ENCODE results near the gene SLC24A5. TPM values are rescaled to one million over a fixed set of nuclear protein-coding genes. Genes with fewer than 3 reads are reported as not detected.

Gene SLC24A5
- total and polyA plus RNA-seq, 4 experiments from 2014 or later, result not detected

DNA sequence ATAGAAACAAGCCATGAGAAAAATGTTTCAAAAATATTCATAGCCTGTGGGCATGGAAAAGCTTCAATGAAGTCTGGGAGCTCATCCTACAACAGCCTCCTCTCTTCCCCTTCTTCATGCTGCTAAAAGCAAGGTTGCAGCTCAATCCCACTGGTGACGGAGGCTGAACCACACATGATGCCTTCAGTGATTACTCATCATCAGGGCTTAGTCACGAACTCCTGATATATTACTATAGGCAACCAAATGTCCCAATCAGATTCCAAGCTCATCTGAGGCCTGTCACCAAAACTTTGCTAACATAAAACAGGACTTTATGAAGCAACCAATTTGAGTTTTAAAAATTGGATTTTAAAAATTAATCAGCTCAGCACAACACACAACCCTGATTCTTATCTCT, 24.0 kb upstream of the SLC24A5 start:
- no peak for DNase-seq
- CTCF ChIA-PET (ENCODE audit: partially characterized antibody), result no interaction called here
- intact Hi-C loops (cut with micrococcal nuclease), result no loop called here
- Histone ChIP-seq H3K4me1 (ENCODE audit: insufficient read depth, low read length) (no peaks in the 10 kb centered on the region), H3K36me3 (ENCODE audit: insufficient read depth, low read length) (no peaks in the 10 kb centered on the region), H3K4me3 (ENCODE audit: low read length in 2 of 2) (no peak overlapping the region), H3K27me3 (ENCODE audit: insufficient read depth, low read length) (no peaks in the 10 kb centered on the region), H3K9me3 (ENCODE audit: control insufficient read depth in 1 of 2, low read length in 2 of 2) (no peaks in the 10 kb centered on the region), H3K27ac (ENCODE audit: low read depth, low read length) (no peak overlapping the region)
- POLR2A ChIA-PET (ENCODE audit: partially characterized antibody), result no interaction called here
- peaks cover 4 to 6% of the 10 kb centered on the region in 2 donors for H3K27me3 Mint-ChIP-seq
- no peak overlapping the region for H3K27ac Mint-ChIP-seq
- H3K9me3 Mint-ChIP-seq, result peaks cover 0 to 5% (median 0%) of the 10 kb centered on the region in 8 donors
- no peak overlapping the region for H3K4me3 Mint-ChIP-seq
- H3K36me3 Mint-ChIP-seq, result no peaks in the 10 kb centered on the region
- H3K4me1 Mint-ChIP-seq, result no peaks in the 10 kb centered on the region

DNA sequence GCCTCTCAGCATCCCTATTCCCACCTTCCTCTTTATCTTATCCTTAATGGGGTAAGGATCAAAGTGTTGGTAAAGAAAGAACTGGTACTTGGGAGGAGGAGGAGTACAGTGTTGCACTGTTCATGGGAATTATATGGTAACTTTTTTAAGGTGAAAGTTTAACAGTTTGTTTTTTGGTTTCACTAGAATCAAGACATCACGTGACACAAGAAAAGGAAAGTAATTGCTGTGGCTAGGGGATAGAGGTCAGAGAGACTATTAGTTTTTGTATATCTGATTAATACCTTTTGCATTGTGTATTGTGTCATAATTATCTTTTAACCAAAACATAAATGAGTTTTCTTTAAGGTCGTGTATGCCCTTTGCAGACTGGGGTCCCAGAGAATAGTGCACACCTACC, 23.5 kb upstream of the SLC24A5 start:
- no peak for DNase-seq
- no peaks in the 10 kb centered on the region for H3K27me3 ChIP-seq (ENCODE audit: insufficient read depth, low read length)
- H3K36me3 ChIP-seq (ENCODE audit: insufficient read depth, low read length), result no peaks in the 10 kb centered on the region
- no peak overlapping the region for H3K4me3 ChIP-seq (ENCODE audit: low read length in 2 of 2)
- no peaks in the 10 kb centered on the region for H3K9me3 ChIP-seq (ENCODE audit: control insufficient read depth in 1 of 2, low read length in 2 of 2)
- Mint-ChIP-seq H3K27me3 (peaks cover 4 to 6% of the 10 kb centered on the region in 2 donors), H3K4me1 (no peaks in the 10 kb centered on the region), H3K36me3 (no peaks in the 10 kb centered on the region), H3K27ac (no peak overlapping the region), H3K4me3 (no peak overlapping the region), H3K9me3 (peaks cover 0 to 5% (median 0%) of the 10 kb centered on the region in 8 donors)
- ChIA-PET POLR2A (ENCODE audit: partially characterized antibody) (no interaction called here), CTCF (ENCODE audit: partially characterized antibody) (no interaction called here)
- no peaks in the 10 kb centered on the region for H3K4me1 ChIP-seq (ENCODE audit: insufficient read depth, low read length)
- intact Hi-C loops (cut with micrococcal nuclease), result no loop called here
- no peak overlapping the region for H3K27ac ChIP-seq (ENCODE audit: low read depth, low read length)

DNA sequence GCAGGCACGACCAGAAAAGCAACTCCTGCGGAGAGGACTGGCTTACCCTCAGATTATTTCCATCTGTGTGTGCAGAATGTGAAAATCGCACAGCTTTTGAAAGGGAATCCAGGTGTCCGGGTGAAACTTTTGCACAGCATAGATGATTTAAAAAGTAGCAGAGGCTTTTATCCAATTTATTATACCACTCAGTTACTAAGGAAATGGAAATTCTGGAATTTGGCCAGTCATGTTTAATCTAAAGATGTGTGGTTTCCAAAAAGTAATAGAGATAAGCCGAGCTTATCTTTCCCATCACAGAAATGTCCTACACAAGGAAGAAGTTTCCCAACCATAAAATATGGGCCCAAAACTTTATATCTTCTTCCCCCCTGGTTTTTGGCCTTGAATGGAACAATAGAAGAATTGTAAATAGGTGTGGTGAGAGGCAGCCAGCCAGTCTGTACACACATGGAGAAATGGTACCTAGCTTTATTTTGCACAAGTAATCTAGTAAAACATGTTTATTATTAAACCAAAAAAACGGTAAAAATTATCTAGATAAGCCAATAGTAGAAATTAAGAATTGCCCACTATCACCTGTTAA, 19.3 kb upstream of the SLC24A5 start:
- ChIA-PET POLR2A (ENCODE audit: partially characterized antibody) (no interaction called here), CTCF (ENCODE audit: partially characterized antibody) (no interaction called here)
- Histone ChIP-seq H3K4me1 (ENCODE audit: insufficient read depth, low read length) (no peaks in the 10 kb centered on the region), H3K27me3 (ENCODE audit: insufficient read depth, low read length) (peaks cover 8% of the 10 kb centered on the region), H3K4me3 (ENCODE audit: low read length in 2 of 2) (no peak overlapping the region), H3K36me3 (ENCODE audit: insufficient read depth, low read length) (no peaks in the 10 kb centered on the region), H3K27ac (ENCODE audit: low read depth, low read length) (no peak overlapping the region), H3K9me3 (ENCODE audit: control insufficient read depth in 1 of 2, low read length in 2 of 2) (no peaks in the 10 kb centered on the region)
- Mint-ChIP-seq H3K9me3 (peaks cover 0 to 1% (median 0%) of the 10 kb centered on the region in 8 donors), H3K36me3 (no peaks in the 10 kb centered on the region), H3K4me1 (no peaks in the 10 kb centered on the region), H3K4me3 (no peak overlapping the region), H3K27me3 (peaks cover 9 to 11% of the 10 kb centered on the region in 2 donors), H3K27ac (no peak overlapping the region)
- intact Hi-C loops (cut with micrococcal nuclease), result no loop called here
- no peak for DNase-seq

DNA sequence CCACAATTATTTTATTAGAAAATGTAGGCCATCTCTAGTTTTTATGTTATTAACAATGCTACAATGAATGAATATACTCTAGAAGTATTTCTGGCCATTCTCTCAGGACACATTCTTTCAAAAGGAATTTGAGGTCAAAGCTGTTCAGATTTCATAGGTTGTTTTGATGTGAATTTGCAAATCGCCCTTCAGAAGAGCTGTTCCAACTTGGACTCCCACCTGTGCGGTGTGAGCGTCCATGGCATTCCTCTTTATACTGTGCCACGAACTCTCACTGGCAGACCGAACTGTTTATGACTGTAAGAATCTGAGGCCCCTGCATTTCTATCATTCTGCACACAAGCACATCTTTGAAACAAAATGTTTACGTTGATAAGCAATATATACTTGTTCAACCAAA, 18.6 kb upstream of the SLC24A5 start:
- H3K27ac ChIP-seq (ENCODE audit: low read depth, low read length), result no peak overlapping the region
- Mint-ChIP-seq H3K9me3 (no peaks in the 10 kb centered on the region), H3K4me3 (no peak overlapping the region), H3K27me3 (peaks cover 9 to 13% of the 10 kb centered on the region in 2 donors), H3K4me1 (no peaks in the 10 kb centered on the region), H3K27ac (no peak overlapping the region), H3K36me3 (no peaks in the 10 kb centered on the region)
- H3K9me3 ChIP-seq (ENCODE audit: control insufficient read depth in 1 of 2, low read length in 2 of 2), result no peaks in the 10 kb centered on the region
- no peaks in the 10 kb centered on the region for H3K4me1 ChIP-seq (ENCODE audit: insufficient read depth, low read length)
- peaks cover 8% of the 10 kb centered on the region for H3K27me3 ChIP-seq (ENCODE audit: insufficient read depth, low read length)
- no peak overlapping the region for H3K4me3 ChIP-seq (ENCODE audit: low read length in 2 of 2)
- no peak for DNase-seq
- intact Hi-C loops (cut with micrococcal nuclease), result no loop called here
- no peaks in the 10 kb centered on the region for H3K36me3 ChIP-seq (ENCODE audit: insufficient read depth, low read length)
- ChIA-PET POLR2A (ENCODE audit: partially characterized antibody) (no interaction called here), CTCF (ENCODE audit: partially characterized antibody) (no interaction called here)

DNA sequence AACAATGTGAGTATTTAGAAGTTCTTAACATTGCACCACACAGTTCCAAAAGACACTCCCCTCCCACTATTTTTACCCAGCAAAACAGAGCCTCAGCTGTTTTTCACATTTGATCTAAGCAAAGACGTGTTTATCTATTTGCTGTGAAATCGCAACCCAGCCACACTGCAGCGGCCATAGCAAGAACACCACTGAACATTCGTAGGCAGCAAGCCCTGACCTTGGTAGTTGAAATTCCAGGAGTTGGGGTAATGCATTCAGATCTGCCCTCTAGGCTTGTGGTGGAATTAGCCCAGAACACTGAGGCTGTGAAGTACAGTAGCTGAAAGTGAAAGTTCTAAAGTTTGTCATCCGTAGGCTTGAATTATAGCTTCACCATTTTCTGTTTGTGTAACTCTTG, 17.1 kb upstream of the SLC24A5 start:
- POLR2A ChIA-PET (ENCODE audit: partially characterized antibody), result no interaction called here
- H3K27me3 Mint-ChIP-seq, result peaks cover 10 to 12% of the 10 kb centered on the region in 2 donors

DNA sequence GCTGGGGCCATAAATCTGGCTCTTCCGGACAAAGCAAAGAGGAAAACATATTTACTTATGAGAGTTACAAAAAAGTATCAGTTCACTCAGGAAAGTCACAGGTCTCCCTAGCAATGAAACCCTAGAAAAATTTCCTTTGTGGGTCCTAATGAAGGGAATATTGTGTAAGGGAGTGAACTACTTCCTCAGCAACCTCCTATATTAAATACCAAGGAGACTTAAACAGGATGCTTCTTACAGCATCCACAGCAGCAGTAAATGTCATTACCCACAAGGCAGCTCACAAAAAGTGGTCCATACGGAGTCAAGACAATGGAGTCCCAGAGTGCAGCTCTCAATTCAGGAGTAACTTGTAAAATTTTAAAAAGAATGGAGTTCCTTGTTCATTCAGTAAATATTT, 14.9 kb upstream of the SLC24A5 start:
- CTCF ChIA-PET (ENCODE audit: partially characterized antibody), result no interaction called here
- Histone ChIP-seq H3K27ac (ENCODE audit: low read depth, low read length) (no peak overlapping the region), H3K27me3 (ENCODE audit: insufficient read depth, low read length) (peaks cover 8% of the 10 kb centered on the region), H3K9me3 (ENCODE audit: control insufficient read depth in 1 of 2, low read length in 2 of 2) (no peaks in the 10 kb centered on the region), H3K4me1 (ENCODE audit: insufficient read depth, low read length) (no peaks in the 10 kb centered on the region), H3K4me3 (ENCODE audit: low read length in 2 of 2) (no peak overlapping the region), H3K36me3 (ENCODE audit: insufficient read depth, low read length) (no peaks in the 10 kb centered on the region)
- peaks cover 13 to 14% of the 10 kb centered on the region in 2 donors for H3K27me3 Mint-ChIP-seq
- DNase-seq, result no peak
- H3K36me3 Mint-ChIP-seq, result no peaks in the 10 kb centered on the region
- H3K9me3 Mint-ChIP-seq, result peaks cover 0 to 2% (median 0%) of the 10 kb centered on the region in 8 donors
- no peaks in the 10 kb centered on the region for H3K4me1 Mint-ChIP-seq
- no peak overlapping the region for H3K27ac Mint-ChIP-seq
- POLR2A ChIA-PET (ENCODE audit: partially characterized antibody), result no interaction called here
- H3K4me3 Mint-ChIP-seq, result no peak overlapping the region
- intact Hi-C loops (cut with micrococcal nuclease), result no loop called here

More for the DNA sequence above, 17.1 kb upstream of the SLC24A5 start:
- intact Hi-C loops (cut with micrococcal nuclease), result no loop called here
- no peaks in the 10 kb centered on the region for H3K9me3 ChIP-seq (ENCODE audit: control insufficient read depth in 1 of 2, low read length in 2 of 2)
- no peaks in the 10 kb centered on the region for H3K36me3 ChIP-seq (ENCODE audit: insufficient read depth, low read length)
- Mint-ChIP-seq H3K4me1 (no peaks in the 10 kb centered on the region), H3K36me3 (no peaks in the 10 kb centered on the region), H3K9me3 (peaks cover 0 to 2% (median 0%) of the 10 kb centered on the region in 8 donors), H3K27ac (no peak overlapping the region), H3K4me3 (no peak overlapping the region)
- H3K4me3 ChIP-seq (ENCODE audit: low read length in 2 of 2), result no peak overlapping the region
- CTCF ChIA-PET (ENCODE audit: partially characterized antibody), result no interaction called here
- no peak overlapping the region for H3K27ac ChIP-seq (ENCODE audit: low read depth, low read length)
- no peak for DNase-seq
- H3K4me1 ChIP-seq (ENCODE audit: insufficient read depth, low read length), result no peaks in the 10 kb centered on the region
- peaks cover 8% of the 10 kb centered on the region for H3K27me3 ChIP-seq (ENCODE audit: insufficient read depth, low read length)

DNA sequence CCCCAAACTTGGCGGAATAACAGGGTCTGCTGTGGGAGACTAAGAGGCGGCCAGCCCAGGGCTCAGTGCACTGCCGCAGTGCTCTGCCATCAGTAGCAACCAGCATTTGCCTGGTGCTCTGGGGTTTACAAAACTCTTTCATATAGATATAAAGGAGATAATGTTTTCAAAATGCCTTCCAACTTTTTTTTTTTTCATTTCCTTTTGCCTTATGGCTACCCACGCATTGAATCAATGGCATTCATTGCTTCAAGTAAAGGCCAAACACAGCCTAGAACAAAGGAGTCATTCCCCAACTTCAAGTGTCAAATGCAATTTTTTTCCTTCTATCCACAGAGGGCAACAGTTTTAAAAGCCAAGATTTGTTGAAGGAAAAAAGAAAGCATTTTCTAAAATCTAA, 11.6 kb upstream of the SLC24A5 start:
- Mint-ChIP-seq H3K27ac (no peak overlapping the region), H3K9me3 (peaks cover 0 to 2% (median 0%) of the 10 kb centered on the region in 8 donors), H3K4me3 (no peak overlapping the region), H3K4me1 (no peaks in the 10 kb centered on the region), H3K27me3 (peaks cover 15 to 16% of the 10 kb centered on the region in 2 donors), H3K36me3 (no peaks in the 10 kb centered on the region)
- H3K36me3 ChIP-seq (ENCODE audit: insufficient read depth, low read length), result no peaks in the 10 kb centered on the region
- no peak for DNase-seq
- intact Hi-C loops (cut with micrococcal nuclease), result no loop called here
- ChIA-PET POLR2A (ENCODE audit: partially characterized antibody) (no interaction called here), CTCF (ENCODE audit: partially characterized antibody) (no interaction called here)
- no peak overlapping the region for H3K27ac ChIP-seq (ENCODE audit: low read depth, low read length)
- no peaks in the 10 kb centered on the region for H3K4me1 ChIP-seq (ENCODE audit: insufficient read depth, low read length)
- H3K27me3 ChIP-seq (ENCODE audit: insufficient read depth, low read length), result peaks cover 4% of the 10 kb centered on the region
- no peak overlapping the region for H3K4me3 ChIP-seq (ENCODE audit: low read length in 2 of 2)
- no peaks in the 10 kb centered on the region for H3K9me3 ChIP-seq (ENCODE audit: control insufficient read depth in 1 of 2, low read length in 2 of 2)
